AML-193 (cell line): ENCODE measurements around the gene STON2.

ENCODE experiments used
- DNase-seq, 2 experiments: peaks; one replicate each; lab custom pipeline; 2025; lab: John Stamatoyannopoulos, UW

The STON2 gene

GRCh38 chr14:81301813-81302212, 98.3 kb downstream of the STON2 start:
- DNase-seq, result no peak

GRCh38 chr14:81301371-81301770, 98.8 kb downstream of the STON2 start:
- DNase-seq, result no peak

GRCh38 chr14:81298911-81299310, 101.2 kb downstream of the STON2 start:
- no peak for DNase-seq

GRCh38 chr14:81298122-81298521, 102.0 kb downstream of the STON2 start:
- no peak for DNase-seq

GRCh38 chr14:81295958-81296923, 103.9 kb downstream of the STON2 start:
- DNase-seq, result peak; percentile 89 to 92

GRCh38 chr14:81289516-81289915, 110.6 kb downstream of the STON2 start:
- DNase-seq, result no peak

GRCh38 chr14:81286574-81287370, 113.4 kb downstream of the STON2 start:
- DNase-seq, result no peak

GRCh38 chr14:81285245-81285644, 114.9 kb downstream of the STON2 start:
- DNase-seq, result no peak

- DNase-seq, result no peak
Measured at GRCh38 chr14:81281332-81281731, 118.8 kb downstream of the STON2 start.

- no peak for DNase-seq
Measured at GRCh38 chr14:81280136-81280791, 119.9 kb downstream of the STON2 start.

- no peak for DNase-seq
Measured at GRCh38 chr14:81277096-81277495, 123.0 kb downstream of the STON2 start.

- no peak for DNase-seq
Measured at GRCh38 chr14:81276073-81277069, 123.8 kb downstream of the STON2 start.

GRCh38 chr14:81275305-81276072, 124.6 kb downstream of the STON2 start:
- no peak for DNase-seq

GRCh38 chr14:81273961-81274575, 126.1 kb downstream of the STON2 start:
- no peak for DNase-seq

- no peak for DNase-seq
Measured at GRCh38 chr14:81273521-81273920, 126.6 kb downstream of the STON2 start.

- DNase-seq, result no peak
Measured at GRCh38 chr14:81272317-81272716, 127.8 kb downstream of the STON2 start.

GRCh38 chr14:81269979-81270375, 130.1 kb downstream of the STON2 start:
- no peak for DNase-seq

GRCh38 chr14:81269100-81269978, 130.8 kb downstream of the STON2 start:
- DNase-seq, result peak; percentile 73 to 82

GRCh38 chr14:81268016-81268416, 132.1 kb downstream of the STON2 start:
- DNase-seq, result peak; percentile 11 to 12
